ENCODE measurements around the gene KRTAP19-2.
"Not testable (repeated sequence)": the region's sequence is repeated elsewhere in the genome, so short reads cannot be mapped to it uniquely, and the experiment has no call there.

KRTAP19-2 gene

DNA sequence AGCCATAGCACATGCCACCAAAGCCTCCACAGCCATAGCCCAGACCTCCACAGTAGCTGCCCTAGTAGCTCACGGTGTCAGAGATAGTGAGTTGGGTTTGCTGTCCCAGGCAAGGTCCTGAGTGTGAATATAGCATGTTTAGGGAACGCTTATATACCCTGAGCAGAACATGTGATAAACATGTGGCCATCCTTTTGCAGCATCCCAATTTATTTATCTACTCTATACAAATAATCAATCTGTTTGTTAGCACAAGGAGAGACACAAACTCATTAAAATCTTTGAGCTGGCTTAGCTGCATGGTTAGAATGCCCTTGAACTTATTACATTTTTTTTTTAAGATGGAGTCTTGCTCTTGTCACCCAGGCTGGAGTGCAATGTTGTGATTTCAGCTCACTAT, at the start of gene KRTAP19-2:
KRTAP19-2 (minus strand) TSS at position 101 of the 400 bp plus-strand sequence; CDS start at position 13, 88 bp downstream.
- no peak for DNase-seq (ENCODE audit: low read depth in 4 of 4, low spot score in 1 of 4)

DNA sequence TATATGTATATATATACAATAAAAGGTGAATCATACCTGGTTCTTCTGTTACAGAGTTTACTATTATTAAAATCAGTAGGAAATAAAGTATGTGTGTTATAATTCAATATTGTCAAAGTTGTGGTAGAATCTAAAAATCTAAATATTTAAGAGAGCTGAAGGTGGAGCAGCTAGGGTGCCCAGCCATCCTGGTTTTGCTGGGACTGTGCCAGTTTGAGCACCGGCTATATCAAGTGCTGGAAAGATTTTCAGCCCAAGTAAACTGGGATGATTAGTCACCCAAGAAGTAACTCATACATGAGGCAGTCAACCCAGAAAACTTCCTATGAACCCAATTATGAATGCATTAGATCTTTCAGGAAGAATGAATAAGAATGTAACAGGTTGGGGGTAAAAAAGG, 31.6 kb upstream of the KRTAP19-2 start:
- no peak for DNase-seq (ENCODE audit: low read depth in 4 of 4, low spot score in 1 of 4)

DNA sequence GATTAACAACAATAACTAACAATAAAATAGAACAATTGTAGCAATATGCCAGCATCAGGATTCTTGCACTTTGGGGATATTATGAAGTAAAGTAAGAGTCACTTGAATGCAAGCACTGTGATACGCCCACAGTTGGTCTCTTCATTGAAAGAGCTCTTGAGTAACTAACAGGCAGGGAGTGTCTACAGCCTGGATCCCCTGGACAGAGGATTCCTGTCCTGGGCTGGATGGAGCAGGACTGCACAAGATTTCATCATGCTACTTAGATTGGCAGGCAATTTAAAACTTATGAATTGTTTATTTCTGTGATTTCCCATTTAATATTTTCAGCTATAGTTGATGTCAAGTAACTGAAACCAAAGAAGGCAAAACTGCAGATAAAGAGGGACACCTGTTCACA, 28.4 kb upstream of the KRTAP19-2 start:
- DNase-seq (ENCODE audit: low read depth in 4 of 4, low spot score in 1 of 4): no peak

DNA sequence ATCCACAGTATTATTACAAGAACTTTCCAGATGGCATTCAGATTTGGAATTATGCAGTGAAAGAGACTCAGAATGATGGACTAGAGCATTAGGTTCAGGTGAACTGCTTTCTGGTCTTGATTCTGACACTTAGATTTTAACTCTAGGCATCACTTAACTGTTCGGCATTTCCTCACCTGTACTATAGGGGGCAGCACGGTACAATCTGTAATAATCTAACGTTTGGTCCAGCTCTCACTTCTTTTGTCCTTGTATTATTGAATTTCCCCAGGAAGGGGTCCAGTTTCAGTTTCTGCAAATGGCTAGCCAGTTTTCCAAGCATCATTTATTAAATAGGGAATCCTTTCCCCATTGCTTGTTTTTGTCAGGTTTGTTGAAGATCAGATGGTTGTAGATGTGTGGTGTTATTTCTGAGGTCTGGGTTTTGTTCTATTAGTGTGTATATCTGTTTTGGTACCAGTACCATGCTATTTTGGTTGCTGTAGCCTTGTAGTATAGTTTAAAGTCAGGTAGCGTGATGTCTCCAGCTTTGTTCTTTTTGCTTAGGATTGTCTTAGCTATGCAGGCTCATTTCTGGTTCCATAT, 18.5 kb upstream of the KRTAP19-2 start:
- DNase-seq (ENCODE audit: low read depth in 4 of 4, low spot score in 1 of 4): not testable (repeated sequence)

DNA sequence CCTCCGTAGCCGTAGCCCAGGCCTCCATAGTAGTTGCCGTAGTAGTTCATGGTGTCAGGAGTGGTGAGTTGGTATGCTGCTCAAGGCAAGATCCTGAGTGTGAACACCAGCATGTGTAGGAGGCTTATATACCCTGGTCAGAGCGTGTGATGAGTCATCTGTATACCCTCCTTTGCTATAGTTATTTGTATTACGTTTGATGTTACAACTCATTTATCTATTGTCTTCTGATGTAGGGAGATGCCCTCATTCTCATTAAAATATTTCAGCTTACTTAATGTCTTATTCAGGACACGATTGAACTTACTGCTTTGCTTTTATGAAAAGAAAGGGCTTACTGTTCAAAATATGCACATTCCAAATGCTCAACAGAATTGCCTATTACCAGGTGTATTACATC, 14.8 kb upstream of the KRTAP19-2 start, which contains the start of gene KRTAP19-5:
KRTAP19-5 (minus strand) TSS at position 101 of the 400 bp plus-strand sequence; CDS start at position 50, 51 bp downstream.
- no peak for DNase-seq (ENCODE audit: low read depth in 4 of 4, low spot score in 1 of 4)

DNA sequence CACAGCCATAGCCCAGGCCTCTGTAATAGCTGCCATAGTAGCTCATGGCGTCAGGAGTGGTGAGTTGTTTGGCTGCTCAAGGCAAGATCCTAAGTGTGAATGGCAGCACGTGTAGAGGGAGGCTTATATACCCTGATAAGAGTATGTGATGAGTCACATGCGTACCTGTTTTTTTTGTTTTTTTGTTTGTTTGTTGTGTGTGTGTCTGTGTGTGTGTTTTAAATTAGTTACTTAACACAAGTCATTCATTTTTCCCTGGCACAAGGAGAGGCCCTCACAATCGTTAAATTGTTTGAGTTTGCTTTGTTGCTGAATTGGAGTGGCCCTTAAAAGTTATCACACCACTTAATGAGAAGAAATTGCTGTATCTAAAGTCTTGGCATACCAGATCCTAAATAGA, 9.8 kb upstream of the KRTAP19-2 start, which contains the start of gene KRTAP19-4:
KRTAP19-4 (minus strand) TSS at position 101 of the 400 bp plus-strand sequence; CDS start at position 46, 55 bp downstream.
- no peak for DNase-seq (ENCODE audit: low read depth in 4 of 4, low spot score in 1 of 4)

DNA sequence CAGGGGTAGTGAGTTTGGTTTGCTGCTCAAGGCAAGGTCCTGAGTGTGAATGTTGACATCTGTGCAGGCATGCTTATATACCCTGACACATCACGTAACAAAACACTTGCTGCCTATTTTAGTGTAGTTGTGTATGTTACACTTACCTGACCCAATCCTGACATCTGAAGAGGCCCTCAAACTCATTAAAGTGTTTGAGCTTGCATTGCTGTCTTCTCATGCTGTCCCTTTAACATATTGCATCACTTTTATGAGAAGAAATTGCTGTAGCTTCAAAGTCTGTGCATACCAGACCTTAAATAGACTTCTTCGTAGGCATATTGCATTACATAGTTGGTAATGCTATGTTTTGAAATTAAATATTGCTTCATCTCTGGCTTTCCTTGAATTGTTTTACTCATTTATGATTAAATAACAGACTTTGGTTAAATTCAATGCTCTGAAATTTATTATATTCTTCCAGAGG, 4.8 kb upstream of the KRTAP19-2 start, which contains the start of gene KRTAP19-3:
KRTAP19-3 (minus strand) TSS at position 51 of the 466 bp plus-strand sequence. CDS start 56 bp downstream, outside the sequence.
- no peak for DNase-seq (ENCODE audit: low read depth in 4 of 4, low spot score in 1 of 4)

GRCh38 chr21:30486180-30486579, 1.1 kb downstream of the KRTAP19-2 start:
- DNase-seq (ENCODE audit: low read depth in 4 of 4, low spot score in 1 of 4): no peak

GRCh38 chr21:30482130-30482529, 5.1 kb downstream of the KRTAP19-2 start:
- no peak for DNase-seq (ENCODE audit: low read depth in 4 of 4, low spot score in 1 of 4)

GRCh38 chr21:30480145-30480544, 7.1 kb downstream of the KRTAP19-2 start, which contains the start of gene KRTAP19-1:
TSS of gene KRTAP19-1 (minus strand) at chr21:30480367. CDS start at chr21:30480317, 50 bp downstream.
- no peak for DNase-seq (ENCODE audit: low read depth in 4 of 4, low spot score in 1 of 4)

DNA sequence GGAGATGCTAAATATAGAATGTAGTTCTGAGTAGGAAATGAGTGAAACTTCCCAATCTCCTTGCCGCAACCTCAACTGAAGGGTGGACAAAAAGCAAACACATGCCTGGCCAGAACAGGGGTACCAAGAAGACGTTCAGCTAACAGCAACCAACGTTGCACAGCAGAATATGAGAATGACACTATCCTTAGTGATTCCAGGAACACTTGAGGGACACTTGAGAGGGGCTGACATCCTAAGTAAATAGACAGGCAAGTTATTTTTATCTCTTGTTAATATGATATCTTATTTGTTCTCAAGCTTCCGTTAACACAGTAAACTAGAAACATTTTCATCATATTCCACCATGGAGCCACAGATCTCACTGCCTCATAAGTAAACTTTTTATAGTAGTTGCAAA, 8.0 kb downstream of the KRTAP19-2 start:
- DNase-seq (ENCODE audit: low read depth in 4 of 4, low spot score in 1 of 4): no peak

GRCh38 chr21:30478004-30478403, 9.2 kb downstream of the KRTAP19-2 start:
- no peak for DNase-seq (ENCODE audit: low read depth in 4 of 4, low spot score in 1 of 4)

GRCh38 chr21:30468900-30469714, 18.1 kb downstream of the KRTAP19-2 start:
- DNase-seq (ENCODE audit: low read depth in 4 of 4, low spot score in 1 of 4): no peak

DNA sequence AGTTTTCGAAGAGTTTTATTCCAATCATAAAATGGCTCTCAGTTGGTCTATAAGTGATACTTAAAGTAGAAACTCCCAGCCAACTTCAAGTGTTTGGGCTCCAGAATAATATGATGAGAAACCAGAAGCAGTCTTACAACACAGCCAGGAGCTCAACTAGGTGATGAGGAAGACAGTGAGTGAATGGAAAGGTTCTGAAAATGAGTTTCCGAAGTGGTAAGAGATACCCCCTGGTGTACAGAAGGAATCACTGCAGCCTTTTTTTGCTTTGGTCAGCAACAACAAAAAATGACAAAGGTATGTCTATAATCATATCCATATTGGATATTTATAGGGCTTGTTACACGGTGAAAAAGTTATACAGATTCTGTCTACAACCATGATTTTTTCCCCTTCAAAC, 23.5 kb downstream of the KRTAP19-2 start:
- no peak for DNase-seq (ENCODE audit: low read depth in 4 of 4, low spot score in 1 of 4)

GRCh38 chr21:30448514-30448913, 38.7 kb downstream of the KRTAP19-2 start:
- no peak for DNase-seq (ENCODE audit: low read depth in 4 of 4, low spot score in 1 of 4)

DNA sequence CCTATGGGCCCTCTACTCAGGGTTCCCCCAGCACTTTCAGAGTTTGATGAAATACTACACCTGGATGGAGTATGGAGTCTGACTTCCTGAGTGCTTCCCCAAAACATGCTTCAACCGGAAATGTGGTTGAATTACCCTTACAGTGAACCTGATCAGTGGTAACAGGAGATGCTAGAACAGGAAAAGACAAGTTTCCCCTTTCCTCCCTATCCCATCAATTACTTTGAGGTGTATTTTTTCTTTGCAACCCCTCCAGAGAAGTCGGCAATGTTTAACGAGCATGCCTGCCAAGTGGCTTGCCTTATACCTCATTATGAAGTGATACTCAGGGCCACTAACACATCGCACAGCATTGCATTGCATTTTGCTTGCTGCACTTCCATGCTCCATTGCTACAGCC, 40.2 kb downstream of the KRTAP19-2 start:
- no peak for DNase-seq (ENCODE audit: low read depth in 4 of 4, low spot score in 1 of 4)

GRCh38 chr21:30444204-30444603, 43.0 kb downstream of the KRTAP19-2 start:
- DNase-seq (ENCODE audit: low read depth in 4 of 4, low spot score in 1 of 4): no peak

GRCh38 chr21:30443226-30443625, 44.0 kb downstream of the KRTAP19-2 start:
- no peak for DNase-seq (ENCODE audit: low read depth in 4 of 4, low spot score in 1 of 4)

DNA sequence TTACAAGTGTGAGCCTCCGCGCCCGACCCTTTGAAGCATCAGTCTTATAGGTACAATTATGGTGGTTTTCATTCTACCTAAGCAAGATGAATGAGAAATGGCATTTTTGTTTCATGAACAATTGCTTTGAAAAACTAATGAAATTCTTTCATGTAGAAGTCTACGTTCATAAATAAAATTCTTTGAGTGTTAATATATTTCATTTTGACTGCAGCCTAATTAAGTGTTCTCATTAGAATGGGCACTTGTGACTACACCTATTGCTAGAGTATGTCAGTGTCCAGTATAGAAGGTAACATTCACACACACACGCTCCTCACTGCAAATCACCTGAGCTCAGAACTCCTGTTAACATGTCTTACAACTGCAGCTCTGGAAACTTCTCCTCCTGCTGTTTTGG, 47.3 kb downstream of the KRTAP19-2 start, which contains the start of gene KRTAP15-1:
KRTAP15-1 (plus strand) TSS at position 301 of the 400 bp plus-strand sequence; CDS start at position 354, 53 bp downstream.
- DNase-seq (ENCODE audit: low read depth in 4 of 4, low spot score in 1 of 4): no peak

Measured in stimulated activated CD4-positive, alpha-beta T cell treated with anti-CD3 and anti-CD28 coated beads, Interleukin-1b, Interleukin-23, amount 100 ng/mL, for 24 hours (primary cell).